HG03460 (cell line): ENCODE data around the gene ZFP90.
"Not testable (repeated sequence)": the region's sequence is repeated elsewhere in the genome, so short reads cannot be mapped to it uniquely, and the experiment has no call there.

ENCODE experiments used
- ATAC-seq: cut with Tn5 transposase; IDR thresholded peaks from one replicate; pipeline ENCODE4 v1.9.1; 2021; ENCODE audit not compliant: unreplicated experiment

ZFP90 gene

DNA sequence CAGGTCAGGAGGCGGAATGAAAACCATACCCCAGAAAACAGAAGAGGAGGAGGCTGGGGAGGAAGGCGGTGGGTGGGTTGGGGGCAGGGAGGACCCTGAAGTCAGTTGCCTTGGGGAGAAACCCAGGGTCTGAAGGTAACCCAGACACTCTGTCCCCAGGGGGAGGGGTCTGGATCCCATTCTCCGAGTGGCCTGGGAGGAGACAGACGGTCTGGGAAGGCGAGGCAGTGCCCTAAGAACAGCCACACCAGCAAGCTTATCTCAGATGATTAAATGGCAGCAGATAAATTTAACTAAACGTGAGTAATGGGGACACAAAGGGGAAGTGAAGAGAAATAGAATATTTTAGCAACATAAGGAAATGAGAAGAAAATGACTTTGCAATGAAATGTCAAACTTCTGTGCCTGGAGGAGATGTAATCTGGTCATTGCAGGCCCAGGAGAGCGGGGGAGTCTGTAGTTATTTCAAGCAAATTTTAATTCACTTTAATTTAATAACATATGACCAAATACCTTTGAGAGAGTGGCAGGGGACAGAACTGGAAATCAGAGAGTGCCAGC, 21.4 kb upstream of the ZFP90 start:
- ATAC-seq = no peak

DNA sequence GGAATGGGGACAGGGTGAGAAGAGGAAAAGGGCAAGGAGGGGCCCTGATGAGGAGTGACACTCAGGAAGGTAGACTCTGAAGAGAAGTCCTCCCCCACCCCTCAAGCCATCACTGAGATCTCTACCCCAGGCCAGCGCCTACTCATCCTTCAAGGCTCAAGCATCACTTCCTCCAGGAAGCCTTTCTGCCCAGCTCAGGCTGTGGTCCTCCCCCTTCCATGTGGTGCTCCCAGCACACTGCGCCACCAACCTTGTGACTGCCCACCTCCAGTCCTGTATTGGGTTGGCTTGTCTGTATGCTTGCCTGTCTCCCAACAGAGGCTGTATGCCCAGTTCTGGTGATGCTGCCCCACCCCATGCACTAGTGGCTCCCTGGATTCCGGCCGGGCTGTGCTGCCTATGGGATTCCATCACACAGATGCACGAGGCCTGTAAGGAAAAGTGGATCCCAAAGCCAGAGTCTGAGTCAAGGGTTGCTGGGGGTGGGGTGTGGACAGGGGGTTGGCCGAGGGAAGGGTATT, 19.8 kb upstream of the ZFP90 start:
- no peak for ATAC-seq

DNA sequence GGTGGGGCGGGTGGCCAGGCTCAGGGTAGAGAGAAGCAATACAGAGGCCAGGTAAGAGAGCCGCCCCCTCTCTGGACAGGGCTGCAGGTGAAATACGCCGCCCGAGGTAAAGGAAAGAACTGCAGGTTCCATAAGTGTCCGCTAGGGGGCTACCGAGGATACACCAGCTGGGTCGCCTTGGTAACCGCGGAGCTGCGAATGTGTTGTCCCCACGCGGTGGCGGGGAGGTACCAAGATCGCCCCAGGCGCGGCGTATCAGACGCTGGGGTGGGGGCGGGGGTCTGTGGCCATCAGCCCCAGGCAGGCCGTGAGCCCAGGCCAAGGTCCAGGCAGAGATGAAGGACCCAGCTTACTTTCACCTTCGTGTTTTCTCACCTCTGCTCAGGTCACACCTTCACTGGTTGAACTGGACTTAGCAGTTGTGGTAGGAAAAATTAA, 18.4 kb upstream of the ZFP90 start:
- ATAC-seq = peak; percentile 79

DNA sequence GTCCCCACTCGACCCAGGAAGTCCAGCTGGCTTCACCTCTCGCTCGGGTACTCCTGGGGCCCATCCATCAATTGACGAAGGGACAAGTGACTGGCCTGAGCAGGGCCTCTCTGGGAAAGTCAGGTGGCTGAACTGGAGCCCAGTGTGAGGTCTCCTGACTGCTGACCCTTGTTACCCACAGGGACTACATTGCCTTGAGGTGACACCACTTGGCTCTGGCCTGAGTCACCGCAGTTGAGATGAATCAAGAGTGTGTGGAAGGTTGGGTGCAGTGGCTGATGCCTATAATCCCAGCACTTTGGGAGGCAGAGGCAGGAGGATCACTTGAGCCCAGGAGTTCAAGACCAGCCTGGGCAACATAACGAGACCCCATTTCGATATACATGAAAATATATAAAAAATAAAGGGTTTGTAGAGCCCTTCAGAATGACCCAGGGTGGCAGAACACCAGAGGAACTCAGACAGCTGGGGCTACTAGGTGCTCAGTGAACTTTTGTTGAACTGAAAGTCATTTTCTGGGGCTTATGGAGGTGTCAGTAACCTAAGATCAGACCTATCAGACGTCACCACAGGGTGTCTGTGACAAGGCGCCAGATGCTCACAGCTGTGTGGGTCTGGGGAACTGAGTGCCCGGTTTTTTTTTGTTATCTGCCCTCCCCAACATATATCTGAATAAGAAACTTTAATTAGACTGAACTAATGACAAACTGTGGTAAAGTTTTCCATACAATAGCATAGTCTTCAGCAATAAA, 14.8 kb upstream of the ZFP90 start:
- ATAC-seq = no peak

DNA sequence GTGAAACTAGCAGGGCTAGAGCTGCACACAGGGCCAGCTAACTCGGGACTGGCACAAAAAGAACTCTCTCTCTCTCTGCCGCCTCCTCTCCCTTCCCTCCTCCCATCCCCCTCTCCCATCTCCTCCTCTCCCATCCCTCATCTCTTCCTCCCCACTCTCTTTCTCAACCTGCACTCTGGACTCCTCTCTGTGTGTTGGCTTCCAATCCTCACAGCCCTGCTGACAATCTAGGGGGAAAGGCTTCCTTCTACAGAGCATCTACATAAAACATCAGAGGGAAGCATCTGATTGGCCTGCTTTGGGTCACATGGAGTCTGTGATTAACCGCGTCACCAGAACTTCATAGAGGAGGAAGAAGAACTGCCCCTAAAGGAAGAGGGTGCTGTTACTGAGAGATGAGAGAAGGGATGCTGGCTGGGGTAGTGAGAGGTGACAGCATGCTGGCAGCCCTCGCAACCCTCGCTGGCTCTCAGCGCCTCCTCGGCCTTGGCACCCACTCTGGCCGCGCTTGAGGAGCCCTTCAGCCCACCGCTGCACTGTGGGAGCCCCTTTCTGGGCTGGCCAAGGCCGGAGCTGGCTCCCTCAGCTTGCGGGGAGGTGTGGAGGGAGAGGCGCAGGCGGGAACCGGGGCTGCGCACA, 12.8 kb upstream of the ZFP90 start:
- no peak for ATAC-seq

DNA sequence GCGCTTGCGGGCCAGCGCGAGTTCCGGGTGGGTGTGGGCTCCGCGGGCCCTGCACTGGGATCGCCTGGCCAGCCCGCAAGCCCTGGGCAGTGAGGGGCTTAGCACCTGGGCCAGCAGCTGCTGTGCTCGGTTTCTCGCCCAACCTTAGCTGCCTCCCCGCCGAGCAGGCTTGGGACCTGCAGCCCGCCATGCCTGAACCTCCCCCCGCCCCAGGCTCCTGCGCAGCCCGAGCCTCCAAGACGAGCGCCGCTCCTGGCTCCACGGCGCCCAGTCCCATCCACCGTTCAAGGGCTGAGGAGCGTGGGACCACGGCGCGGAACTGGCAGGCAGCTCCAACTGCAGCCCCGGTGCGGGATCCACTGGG, 12.3 kb upstream of the ZFP90 start:
- ATAC-seq = no peak

DNA sequence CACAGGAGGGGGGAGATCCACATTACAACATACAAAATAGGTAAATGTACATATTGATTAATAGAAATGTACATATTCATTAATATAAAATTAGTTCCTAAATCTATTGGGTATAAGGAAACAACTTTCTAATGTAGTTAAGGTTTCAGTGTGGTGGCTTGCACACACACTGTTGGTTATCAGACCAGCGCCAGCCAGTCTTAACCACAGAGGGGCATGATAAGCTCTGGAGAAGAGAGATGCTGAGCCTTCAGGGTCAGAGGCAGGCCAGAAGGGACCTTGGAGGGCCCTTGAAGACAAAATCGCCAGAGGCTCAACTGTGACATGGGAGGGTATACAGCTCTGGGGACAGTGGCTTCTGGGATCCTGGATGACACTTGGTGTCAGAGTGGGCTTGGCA, 10.9 kb upstream of the ZFP90 start:
- peak; percentile 4 for ATAC-seq

DNA sequence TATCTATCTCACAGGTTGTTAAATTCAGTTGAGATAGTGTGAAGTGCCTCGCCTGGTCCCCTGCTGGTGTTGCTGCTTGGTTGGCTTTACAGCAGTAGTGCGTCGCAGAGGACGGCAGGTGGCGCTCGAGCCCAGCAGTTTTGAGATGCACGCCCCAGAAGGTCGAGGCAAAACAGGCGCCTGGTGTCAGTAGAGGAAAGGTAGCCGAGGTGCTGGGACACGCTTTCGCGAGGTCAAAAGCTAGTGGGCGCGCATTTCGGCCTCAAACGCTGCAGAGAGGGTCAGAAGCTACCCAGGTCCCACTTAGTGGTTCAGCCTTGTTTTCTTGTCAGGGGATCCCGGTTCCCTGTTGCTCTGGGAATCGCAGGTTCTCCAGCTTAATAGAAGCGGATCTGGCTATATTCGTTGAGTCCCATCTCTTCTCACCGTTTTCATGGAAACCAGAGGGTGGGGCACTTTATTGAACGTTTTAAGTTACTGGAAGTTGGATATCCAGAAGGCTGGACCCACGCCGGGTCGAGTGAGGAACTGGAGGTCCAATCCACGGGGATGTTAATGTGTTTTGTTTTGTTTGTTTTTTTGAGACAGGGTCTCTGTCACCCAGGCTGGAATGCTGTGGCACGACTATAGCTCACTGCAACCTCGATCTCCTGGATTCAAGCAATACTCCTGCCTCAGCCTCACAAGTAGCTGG, 10.3 kb upstream of the ZFP90 start:
- peak; percentile 65 for ATAC-seq

DNA sequence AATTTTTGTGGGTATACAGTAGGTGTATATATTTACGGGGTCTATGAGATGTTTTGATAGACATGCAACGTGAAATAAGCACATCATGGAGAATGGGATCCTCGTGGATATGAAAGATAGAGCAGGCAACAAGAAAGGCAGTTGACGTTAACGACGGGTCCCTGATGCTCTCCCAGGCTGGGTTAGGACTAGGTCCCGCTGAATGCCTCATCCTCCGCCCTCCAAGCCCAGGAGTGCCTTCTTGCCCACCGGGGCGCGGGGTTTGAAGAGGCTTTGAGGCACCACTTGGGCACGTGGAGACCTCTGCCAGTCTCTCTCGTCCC, 9.5 kb upstream of the ZFP90 start:
- no peak for ATAC-seq

DNA sequence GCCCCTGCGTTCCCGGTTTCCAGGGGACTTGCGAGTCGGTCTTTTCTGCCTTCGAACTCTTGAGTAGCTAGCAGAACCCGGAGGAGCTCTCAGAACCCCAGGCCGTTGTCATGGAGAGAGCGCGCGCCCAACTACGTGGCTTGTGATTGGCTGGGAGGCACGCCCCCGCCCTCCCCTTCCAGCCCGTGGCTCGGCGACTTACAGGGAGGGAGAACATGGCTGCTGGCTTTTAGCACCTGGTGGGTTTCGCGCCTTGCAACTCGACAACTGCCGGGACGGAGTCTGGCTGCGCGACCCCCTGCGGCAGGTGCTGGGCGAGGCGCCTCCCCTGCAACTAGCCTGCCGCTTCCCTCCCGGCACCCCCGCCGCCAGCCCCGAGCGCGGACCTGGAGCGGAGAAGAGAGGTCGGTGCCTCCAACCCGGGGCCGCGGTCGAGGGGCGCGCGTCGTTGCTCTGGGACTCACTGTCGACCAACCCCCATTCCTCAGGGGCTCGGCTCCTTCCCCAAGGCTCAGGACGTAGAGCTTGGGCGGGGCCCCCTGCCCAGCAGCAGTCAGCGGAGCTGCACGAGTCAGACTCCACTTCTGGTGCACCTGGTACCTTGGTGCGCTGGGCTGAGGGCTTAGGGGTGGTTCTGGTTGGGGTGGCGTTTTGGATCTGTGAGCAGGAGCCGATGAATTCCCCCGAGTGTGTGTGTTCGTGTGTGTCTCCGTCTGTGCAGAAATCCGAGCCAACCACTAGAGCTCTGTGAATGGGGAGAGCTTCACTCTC, 9.0 kb upstream of the ZFP90 start:
- ATAC-seq = peak; percentile 86

DNA sequence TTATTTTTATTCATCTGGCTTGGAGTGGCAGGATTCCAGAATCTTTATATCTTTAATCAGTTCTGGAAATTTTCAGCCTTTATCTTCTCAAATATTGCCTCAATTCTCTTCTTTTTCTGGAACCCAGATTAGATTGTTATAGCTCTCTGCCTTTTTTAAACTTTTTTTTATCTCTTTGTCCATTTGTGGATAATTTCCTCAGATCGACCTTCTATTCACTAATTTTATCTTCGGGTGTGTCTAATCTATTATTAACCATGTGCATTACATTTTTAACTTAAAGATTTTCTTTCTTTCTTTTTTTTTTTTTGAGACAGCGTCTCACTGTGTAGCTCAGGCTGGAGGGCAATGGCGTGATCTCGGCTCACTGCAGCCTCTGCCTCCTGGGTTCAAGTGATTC, 5.2 kb upstream of the ZFP90 start:
- ATAC-seq = no peak

DNA sequence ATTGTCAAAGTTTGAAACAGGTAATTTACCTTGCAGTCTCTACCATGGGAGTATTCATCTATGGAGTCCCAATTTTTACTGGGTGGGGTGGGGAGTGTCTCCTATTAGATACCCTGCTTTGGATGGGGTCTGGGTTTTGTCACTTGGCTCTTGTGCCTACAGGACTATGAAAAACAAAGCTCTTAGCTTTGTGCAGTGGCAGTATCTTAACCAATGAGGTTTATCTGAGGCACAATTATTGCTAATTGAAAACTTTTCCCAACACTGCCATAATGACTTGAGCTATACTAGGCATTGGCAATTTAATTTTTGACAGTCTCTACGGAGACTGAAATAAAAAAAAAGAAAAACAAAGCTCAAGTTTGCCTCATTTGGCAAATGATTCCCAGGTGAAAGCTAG, 3.8 kb upstream of the ZFP90 start:
- no peak for ATAC-seq

DNA sequence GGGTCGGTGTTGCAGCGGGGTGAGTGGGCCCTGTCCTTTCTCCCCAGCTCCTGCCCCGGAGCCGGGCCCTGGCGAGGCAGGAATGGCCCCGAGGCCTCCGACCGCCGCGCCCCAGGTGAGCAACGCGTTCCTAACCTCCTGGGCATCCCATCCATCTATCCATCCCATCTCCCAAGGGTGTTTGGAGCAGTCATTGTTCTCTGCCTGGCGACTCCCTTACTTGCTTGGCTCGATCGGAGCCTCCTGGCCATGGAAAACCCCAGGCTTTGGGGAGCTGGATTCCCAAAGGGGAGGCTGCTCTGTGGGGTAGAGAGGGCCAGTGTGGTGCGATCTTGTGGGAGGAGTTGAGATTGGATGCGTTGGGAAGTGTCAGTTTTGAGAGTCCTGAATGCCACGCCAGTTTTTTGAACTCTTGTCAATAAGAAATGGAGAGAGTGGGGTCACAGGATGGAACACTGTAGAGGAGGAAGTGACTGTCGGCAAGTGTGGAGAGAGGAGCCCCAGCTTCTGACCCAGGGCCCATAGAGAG, 684 bp downstream of the ZFP90 start:
- no peak for ATAC-seq

DNA sequence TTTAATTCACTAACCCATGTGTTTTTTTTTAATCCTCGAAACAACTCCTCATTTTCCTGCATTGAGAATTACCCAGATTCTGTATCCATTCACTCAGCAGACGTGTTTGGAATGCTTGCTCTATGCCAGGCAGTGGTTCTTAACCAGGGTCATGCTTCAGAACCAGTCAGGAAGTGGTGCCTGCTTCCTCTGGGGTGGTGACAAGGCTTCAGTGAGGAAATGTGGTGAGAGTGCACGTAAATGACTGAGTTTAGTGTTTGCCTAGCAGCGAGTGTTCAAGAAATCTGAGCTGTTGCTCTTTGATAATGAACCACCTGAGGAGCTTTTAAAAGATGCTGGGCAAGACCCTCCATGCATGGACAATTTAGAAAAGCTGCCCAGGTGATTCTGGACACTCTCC, 9.9 kb downstream of the ZFP90 start:
- ATAC-seq = no peak

DNA sequence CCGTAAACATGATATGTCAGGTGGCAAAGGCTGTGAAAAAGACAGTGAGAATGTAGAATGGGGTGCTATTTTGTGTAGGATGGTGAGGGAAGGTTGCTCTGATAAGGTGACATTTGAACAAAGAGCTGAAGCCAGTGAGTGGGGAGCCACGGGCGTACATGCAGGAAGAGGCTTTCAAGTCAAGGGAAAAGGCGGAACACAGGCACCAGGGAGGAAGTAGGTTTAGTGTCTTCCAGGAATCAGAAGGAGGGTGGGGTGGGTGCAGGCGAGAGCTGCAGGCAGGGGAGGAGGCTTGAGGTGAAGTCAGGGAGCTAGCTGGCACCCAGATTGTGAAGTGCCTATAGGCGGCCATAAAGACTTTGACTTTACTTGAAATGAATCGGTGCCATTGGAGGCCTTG, 14.1 kb downstream of the ZFP90 start:
- no peak for ATAC-seq

DNA sequence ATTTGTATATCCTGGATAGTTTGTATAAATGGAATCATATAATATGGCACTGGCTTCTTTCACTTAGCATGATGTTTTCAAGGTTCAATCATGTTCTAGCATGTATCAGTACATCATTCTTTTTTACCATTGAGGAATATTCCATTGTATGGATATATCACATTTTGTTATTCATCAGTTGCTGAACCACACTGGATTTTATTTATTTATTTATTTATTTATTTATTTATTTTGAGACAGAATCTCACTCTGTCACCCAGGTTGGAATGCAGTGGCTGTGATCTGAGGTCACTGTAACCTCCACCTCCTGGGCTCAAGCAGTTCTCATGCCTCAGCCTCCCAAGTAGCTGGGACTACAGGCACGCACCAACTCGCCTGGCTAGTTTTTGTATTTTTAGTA, 21.2 kb downstream of the ZFP90 start:
- not testable (repeated sequence) for ATAC-seq

DNA sequence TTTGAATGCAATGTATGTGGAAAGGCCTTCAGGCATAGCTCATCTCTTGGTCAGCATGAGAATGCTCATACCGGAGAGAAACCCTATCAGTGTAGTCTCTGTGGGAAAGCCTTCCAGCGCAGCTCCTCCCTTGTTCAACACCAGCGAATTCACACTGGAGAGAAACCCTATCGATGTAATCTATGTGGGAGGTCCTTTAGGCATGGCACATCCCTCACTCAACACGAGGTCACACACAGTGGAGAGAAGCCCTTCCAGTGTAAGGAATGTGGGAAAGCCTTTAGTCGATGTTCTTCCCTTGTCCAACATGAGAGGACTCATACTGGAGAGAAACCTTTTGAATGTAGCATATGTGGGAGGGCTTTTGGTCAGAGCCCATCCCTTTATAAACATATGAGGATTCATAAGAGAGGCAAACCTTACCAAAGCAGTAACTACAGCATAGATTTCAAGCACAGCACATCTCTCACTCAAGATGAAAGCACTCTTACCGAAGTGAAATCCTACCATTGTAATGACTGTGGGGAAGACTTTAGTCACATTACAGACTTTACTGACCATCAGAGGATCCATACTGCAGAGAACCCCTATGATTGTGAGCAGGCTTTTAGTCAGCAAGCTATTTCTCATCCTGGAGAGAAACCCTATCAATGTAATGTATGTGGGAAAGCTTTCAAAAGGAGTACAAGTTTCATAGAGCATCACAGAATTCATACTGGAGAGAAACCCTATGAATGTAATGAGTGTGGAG, 24.7 kb downstream of the ZFP90 start:
- no peak for ATAC-seq

DNA sequence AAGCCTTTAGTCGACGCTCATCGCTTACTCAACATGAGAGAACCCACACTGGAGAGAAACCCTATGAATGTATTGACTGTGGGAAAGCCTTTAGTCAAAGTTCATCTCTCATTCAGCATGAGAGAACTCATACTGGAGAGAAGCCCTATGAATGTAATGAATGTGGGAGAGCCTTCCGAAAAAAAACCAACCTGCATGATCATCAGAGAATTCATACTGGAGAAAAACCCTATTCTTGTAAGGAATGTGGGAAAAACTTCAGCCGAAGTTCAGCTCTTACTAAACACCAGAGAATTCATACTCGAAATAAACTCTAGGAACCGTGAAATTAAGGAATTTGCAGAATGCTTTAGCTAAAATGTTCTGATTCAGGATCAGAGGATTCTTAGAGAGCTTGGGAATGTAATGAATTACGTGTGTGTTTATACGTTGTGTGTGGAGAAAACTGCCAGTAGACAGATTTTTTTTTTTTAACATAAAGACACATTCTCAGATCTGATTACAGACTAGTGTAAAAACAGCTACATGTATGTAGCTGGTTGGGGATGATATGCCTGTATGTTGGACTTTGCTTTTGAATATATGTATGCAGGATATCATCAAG, 25.4 kb downstream of the ZFP90 start:
- ATAC-seq = no peak

DNA sequence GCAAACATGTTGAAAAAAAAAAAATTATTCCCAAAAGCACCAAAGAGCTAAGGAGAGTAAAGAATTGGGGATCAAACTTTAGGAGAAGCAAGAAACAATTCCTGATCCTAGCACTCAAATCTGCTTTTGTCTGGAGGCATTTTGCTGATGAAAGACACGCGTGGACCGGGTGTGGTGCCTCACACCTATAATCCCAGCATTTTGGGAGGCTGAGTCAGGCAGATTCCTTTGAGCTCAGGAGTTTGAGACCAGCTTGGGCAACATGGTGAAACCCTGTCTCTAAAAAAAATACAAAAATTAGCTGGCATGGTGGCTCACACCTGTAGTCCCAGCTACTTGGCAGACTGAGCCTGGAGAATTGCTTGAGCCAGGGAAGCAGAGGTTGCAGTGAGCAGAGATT, 35.4 kb downstream of the ZFP90 start:
- no peak for ATAC-seq

DNA sequence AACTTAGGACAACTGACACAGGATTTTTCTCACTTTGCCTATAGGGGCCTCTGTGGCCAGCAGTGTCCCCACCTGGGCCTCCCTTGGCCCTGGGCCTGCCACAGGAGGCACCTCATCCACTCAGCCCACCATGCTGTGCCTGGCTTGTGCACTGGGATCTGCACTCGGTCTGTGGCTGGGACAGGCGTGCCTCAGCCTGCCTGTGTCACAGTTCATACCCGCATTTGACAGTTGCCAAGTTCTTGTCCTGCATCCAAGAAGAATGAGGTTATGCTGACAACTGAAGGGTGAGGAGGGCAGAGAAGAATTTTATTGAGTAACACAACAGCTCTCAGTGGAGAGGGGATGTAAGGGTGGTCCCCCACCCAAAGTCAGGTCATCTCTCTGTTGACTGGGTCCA, 36.0 kb downstream of the ZFP90 start:
- ATAC-seq = no peak
